ENCODE measurements around the gene HOXA10.

The HOXA10 gene

GRCh38 chr7:27173956-27174873 is at the start of gene HOXA10:
Gene HOXA10 (minus strand): TSS chr7:27174320. CDS start chr7:27174306, 14 bp downstream.
- H3K4me3 ChIP-seq (ENCODE audit: low read length), result no peak within 1 kb of the TSS
- no peak within 1 kb of the TSS for H3K9ac ChIP-seq (ENCODE audit: low read depth, low read length)
- no peak within 1 kb of the TSS for H3K27ac ChIP-seq (ENCODE audit: low read length)
- peaks cover 16% of the 10 kb centered on the region for H3K9me3 ChIP-seq (ENCODE audit: insufficient read depth, low read depth, low read length)
- H3K36me3 ChIP-seq (ENCODE audit: insufficient read depth, low read depth, low read length), result no peaks in the 10 kb centered on the region
- peaks cover 100% of the 10 kb centered on the region for H3K27me3 ChIP-seq (ENCODE audit: insufficient read depth, low read length)
- H3K4me1 ChIP-seq (ENCODE audit: insufficient read depth, low read length), result no peaks in the 10 kb centered on the region

DNA sequence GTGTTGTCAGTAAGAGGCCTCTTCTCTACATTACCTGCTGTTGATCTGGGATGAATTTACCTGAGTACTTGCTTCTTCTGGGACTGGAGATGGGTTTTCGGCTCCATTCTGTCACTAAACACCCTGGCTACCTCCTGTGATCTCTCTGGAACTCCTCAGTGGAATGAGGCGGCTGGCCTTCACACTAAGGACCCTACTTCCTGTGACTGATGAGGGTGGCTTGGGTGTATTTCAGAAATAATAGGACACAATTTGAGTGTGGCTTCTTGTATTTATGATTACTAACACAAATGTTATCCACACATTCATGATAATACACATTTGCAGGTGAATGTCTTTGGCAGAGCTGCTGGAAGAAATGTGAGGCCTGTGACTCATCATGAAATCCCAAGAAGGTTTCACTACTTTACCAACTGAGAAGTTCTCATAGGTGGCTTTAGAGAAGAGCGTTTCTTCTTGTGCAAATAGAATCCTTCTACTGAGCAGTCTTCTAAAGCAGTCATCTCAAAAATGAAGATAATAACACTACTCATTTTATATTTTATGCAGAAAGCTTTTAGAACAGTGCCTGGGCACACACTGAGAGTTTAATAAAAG is 47.2 kb upstream of the HOXA10 start:
- no peak overlapping the region for H3K9ac ChIP-seq (ENCODE audit: low read depth, low read length)
- H3K4me3 ChIP-seq (ENCODE audit: low read length), result no peak overlapping the region
- H3K4me1 ChIP-seq (ENCODE audit: insufficient read depth, low read length), result peaks cover 7% of the 10 kb centered on the region; the same call in 1 of the 2 replicates
- no peaks in the 10 kb centered on the region for H3K36me3 ChIP-seq (ENCODE audit: insufficient read depth, low read depth, low read length)
- no peaks in the 10 kb centered on the region for H3K9me3 ChIP-seq (ENCODE audit: insufficient read depth, low read depth, low read length)
- no peak overlapping the region for H3K27ac ChIP-seq (ENCODE audit: low read length)
- H3K27me3 ChIP-seq (ENCODE audit: insufficient read depth, low read length), result peaks cover 100% of the 10 kb centered on the region

- no peaks in the 10 kb centered on the region for H3K9me3 ChIP-seq (ENCODE audit: insufficient read depth, low read depth, low read length)
- no peak overlapping the region; the same call in 1 of the 2 replicates for H3K4me3 ChIP-seq (ENCODE audit: low read length)
- H3K27me3 ChIP-seq (ENCODE audit: insufficient read depth, low read length), result peaks cover 100% of the 10 kb centered on the region
- no peaks in the 10 kb centered on the region for H3K36me3 ChIP-seq (ENCODE audit: insufficient read depth, low read depth, low read length)
- H3K9ac ChIP-seq (ENCODE audit: low read depth, low read length), result no peak overlapping the region
- H3K27ac ChIP-seq (ENCODE audit: low read length), result no peak overlapping the region
- H3K4me1 ChIP-seq (ENCODE audit: insufficient read depth, low read length), result peaks cover 7% of the 10 kb centered on the region; the same call in 1 of the 2 replicates
These were observed 46.4 kb upstream of the HOXA10 start for GRCh38 chr7:27220440-27220955.

DNA sequence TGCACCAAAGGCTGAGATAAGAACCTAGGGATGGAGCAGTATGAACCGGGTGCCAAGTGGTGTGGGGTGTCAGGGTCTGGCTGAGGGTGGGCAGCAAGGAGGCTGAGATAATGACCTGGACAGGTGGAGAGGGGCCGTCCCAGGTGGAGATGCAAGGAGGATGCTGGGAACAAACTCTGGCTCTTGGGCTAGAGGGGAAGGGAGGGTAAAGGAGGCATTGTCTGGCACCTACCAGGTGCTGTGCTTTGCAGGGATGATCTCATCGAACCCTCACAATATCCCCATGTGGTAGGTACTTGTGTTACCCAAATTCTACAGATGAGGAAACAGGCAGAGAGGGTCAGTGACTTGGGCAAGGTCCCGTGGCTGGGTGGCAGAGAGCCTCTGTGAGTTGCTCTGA is 45.7 kb upstream of the HOXA10 start:
- Histone ChIP-seq H3K27me3 (ENCODE audit: insufficient read depth, low read length) (peaks cover 100% of the 10 kb centered on the region), H3K4me3 (ENCODE audit: low read length) (no peak overlapping the region), H3K9ac (ENCODE audit: low read depth, low read length) (no peak overlapping the region), H3K9me3 (ENCODE audit: insufficient read depth, low read depth, low read length) (no peaks in the 10 kb centered on the region), H3K36me3 (ENCODE audit: insufficient read depth, low read depth, low read length) (no peaks in the 10 kb centered on the region), H3K4me1 (ENCODE audit: insufficient read depth, low read length) (peaks cover 7% of the 10 kb centered on the region; the same call in 1 of the 2 replicates), H3K27ac (ENCODE audit: low read length) (no peak overlapping the region)

DNA sequence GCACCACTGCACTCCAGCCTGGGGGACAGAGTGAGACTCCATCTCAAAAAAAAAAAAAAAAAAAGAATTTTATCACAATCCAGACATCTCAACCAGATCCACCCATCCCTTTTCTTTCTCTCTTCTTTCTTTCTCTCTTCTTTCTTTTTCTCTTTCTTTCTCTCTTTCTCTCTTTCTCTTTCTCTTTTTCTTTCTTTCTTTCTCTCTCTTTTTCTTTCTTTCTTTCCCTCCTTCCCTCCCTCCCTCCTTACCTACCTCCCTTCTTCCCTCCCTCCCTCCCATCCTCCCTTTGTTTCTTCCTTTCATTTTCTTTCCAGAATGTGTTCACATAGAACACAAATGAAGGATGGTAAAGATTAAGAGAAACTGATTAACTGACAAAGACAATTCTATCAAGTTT is 43.8 kb upstream of the HOXA10 start:
- Histone ChIP-seq H3K4me3 (ENCODE audit: low read length) (no peak overlapping the region), H3K36me3 (ENCODE audit: insufficient read depth, low read depth, low read length) (no peaks in the 10 kb centered on the region), H3K9ac (ENCODE audit: low read depth, low read length) (no peak overlapping the region), H3K27me3 (ENCODE audit: insufficient read depth, low read length) (peaks cover 100% of the 10 kb centered on the region), H3K9me3 (ENCODE audit: insufficient read depth, low read depth, low read length) (no peaks in the 10 kb centered on the region), H3K27ac (ENCODE audit: low read length) (no peak overlapping the region), H3K4me1 (ENCODE audit: insufficient read depth, low read length) (peaks cover 13% of the 10 kb centered on the region; the same call in 1 of the 2 replicates)

GRCh38 chr7:27215356-27215755 is 41.2 kb upstream of the HOXA10 start:
- H3K4me3 ChIP-seq (ENCODE audit: low read length), result no peak overlapping the region
- H3K27me3 ChIP-seq (ENCODE audit: insufficient read depth, low read length), result peaks cover 100% of the 10 kb centered on the region
- H3K9ac ChIP-seq (ENCODE audit: low read depth, low read length), result no peak overlapping the region
- H3K4me1 ChIP-seq (ENCODE audit: insufficient read depth, low read length), result peaks cover 9% of the 10 kb centered on the region; the same call in 1 of the 2 replicates
- no peak overlapping the region for H3K27ac ChIP-seq (ENCODE audit: low read length)
- peaks cover 5% of the 10 kb centered on the region; the same call in 1 of the 2 replicates for H3K9me3 ChIP-seq (ENCODE audit: insufficient read depth, low read depth, low read length)
- H3K36me3 ChIP-seq (ENCODE audit: insufficient read depth, low read depth, low read length), result no peaks in the 10 kb centered on the region

DNA sequence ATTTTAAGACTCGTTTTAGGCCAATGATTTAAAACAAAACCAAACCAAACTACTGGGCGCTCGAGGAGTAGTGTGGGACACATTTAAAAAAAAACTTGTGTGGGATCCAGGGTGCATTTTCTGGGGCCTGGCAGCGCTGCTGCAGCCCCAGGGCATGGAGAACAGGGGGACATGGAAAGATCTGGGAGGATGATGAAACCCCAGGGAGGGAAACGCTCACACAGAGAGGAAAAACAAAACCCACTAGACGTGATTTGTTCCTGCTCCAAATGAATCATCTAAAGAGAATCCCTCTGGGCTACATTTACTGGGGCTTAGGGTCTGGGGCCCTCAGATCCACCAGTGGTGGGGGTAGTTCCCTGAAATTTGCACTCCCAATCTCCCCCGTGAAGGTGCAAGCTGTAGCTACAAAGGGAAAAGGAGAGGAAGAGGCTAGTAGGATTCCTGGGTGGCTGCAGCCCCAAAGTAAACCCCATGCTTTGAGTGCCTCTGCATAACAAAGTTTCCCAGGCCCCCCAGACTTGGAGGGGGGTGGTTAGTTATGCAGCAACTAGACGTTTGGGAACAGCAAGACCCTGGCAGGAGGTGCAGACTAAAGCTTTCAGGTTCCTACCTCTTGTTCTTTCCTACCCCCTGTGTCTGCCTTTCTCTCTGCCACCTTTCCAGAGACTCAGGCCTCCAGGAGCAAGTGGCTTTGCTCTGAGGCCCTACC is 40.3 kb upstream of the HOXA10 start:
- Histone ChIP-seq H3K9ac (ENCODE audit: low read depth, low read length) (no peak overlapping the region), H3K4me3 (ENCODE audit: low read length) (no peak overlapping the region), H3K27ac (ENCODE audit: low read length) (no peak overlapping the region), H3K9me3 (ENCODE audit: insufficient read depth, low read depth, low read length) (peaks cover 5% of the 10 kb centered on the region; the same call in 1 of the 2 replicates), H3K4me1 (ENCODE audit: insufficient read depth, low read length) (peaks cover 9% of the 10 kb centered on the region; the same call in 1 of the 2 replicates), H3K27me3 (ENCODE audit: insufficient read depth, low read length) (peaks cover 100% of the 10 kb centered on the region), H3K36me3 (ENCODE audit: insufficient read depth, low read depth, low read length) (no peaks in the 10 kb centered on the region)

DNA sequence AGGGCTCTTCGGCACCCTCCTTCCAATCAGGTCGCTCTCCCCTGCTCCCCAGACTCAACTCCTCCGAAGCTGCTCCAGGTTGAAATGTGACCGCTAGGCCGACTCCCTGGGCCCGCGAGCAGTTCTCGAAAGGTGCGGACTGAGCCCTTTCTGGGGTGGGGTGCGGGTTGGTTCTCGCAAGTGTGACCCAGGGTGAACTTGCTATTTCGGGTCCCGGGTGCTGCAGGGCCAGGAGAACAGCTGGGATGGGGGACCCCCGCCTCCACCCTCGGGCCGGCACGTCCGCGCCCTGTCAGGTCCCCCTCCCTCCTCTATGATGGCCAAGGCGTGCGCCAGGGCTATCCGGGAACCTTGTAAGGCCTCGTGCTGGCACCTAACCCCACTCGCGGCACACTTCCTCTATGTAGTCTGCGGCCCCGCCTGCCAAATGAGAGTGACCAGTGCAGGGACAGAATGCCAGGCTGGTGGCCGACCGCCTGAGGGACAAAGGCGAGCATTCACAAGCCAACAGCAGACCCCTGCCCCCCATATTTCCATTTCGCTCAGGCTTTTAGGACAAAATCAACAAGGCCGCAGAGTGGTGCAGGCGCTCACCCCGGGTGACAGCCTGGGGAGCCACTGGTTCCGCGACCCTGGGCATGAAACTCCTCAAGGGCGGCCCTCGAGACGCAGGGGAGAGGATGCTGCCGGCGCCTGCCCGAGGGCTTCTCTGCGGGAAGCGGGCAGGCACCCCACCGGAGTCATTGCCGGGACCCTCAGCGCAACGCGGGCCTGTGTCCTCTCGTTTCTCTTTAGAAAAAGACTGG is 39.5 kb upstream of the HOXA10 start:
- Histone ChIP-seq H3K4me3 (ENCODE audit: low read length) (no peak overlapping the region), H3K4me1 (ENCODE audit: insufficient read depth, low read length) (peaks cover 9% of the 10 kb centered on the region; the same call in 1 of the 2 replicates), H3K27me3 (ENCODE audit: insufficient read depth, low read length) (peaks cover 100% of the 10 kb centered on the region), H3K27ac (ENCODE audit: low read length) (no peak overlapping the region), H3K36me3 (ENCODE audit: insufficient read depth, low read depth, low read length) (no peaks in the 10 kb centered on the region), H3K9ac (ENCODE audit: low read depth, low read length) (no peak overlapping the region), H3K9me3 (ENCODE audit: insufficient read depth, low read depth, low read length) (peaks cover 5% of the 10 kb centered on the region; the same call in 1 of the 2 replicates)

- Histone ChIP-seq H3K4me1 (ENCODE audit: insufficient read depth, low read length) (peaks cover 9% of the 10 kb centered on the region; the same call in 1 of the 2 replicates), H3K4me3 (ENCODE audit: low read length) (no peak overlapping the region), H3K9ac (ENCODE audit: low read depth, low read length) (no peak overlapping the region), H3K27me3 (ENCODE audit: insufficient read depth, low read length) (peaks cover 100% of the 10 kb centered on the region), H3K36me3 (ENCODE audit: insufficient read depth, low read depth, low read length) (no peaks in the 10 kb centered on the region), H3K9me3 (ENCODE audit: insufficient read depth, low read depth, low read length) (peaks cover 5% of the 10 kb centered on the region; the same call in 1 of the 2 replicates), H3K27ac (ENCODE audit: low read length) (no peak overlapping the region)
These were observed 38.6 kb upstream of the HOXA10 start for GRCh38 chr7:27212497-27213432.

DNA sequence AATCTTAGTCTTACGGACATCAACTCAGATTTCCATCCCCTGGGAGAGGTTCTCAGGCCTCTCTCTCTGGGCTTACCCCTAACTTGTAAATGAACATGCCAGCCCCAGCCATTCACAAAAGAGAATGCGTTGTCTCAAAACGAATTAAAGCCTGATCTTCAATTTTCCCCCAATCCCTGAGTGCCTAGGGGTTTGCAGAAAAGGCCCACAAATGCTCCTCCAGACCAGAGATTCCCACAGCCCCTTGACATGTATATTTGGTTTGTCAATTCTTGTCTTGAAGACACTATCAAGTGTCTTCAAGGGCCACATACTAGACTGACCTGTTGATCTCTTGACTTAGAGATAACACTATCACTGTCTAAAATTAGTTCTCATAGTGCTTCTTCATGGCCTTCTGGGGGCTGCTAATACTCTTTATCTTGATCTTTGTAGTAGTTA is 37.7 kb upstream of the HOXA10 start:
- Histone ChIP-seq H3K36me3 (ENCODE audit: insufficient read depth, low read depth, low read length) (no peaks in the 10 kb centered on the region), H3K4me1 (ENCODE audit: insufficient read depth, low read length) (peaks cover 9% of the 10 kb centered on the region; the same call in 1 of the 2 replicates), H3K4me3 (ENCODE audit: low read length) (no peak overlapping the region), H3K27me3 (ENCODE audit: insufficient read depth, low read length) (peaks cover 100% of the 10 kb centered on the region), H3K9me3 (ENCODE audit: insufficient read depth, low read depth, low read length) (peaks cover 5% of the 10 kb centered on the region; the same call in 1 of the 2 replicates), H3K27ac (ENCODE audit: low read length) (no peak overlapping the region), H3K9ac (ENCODE audit: low read depth, low read length) (no peak overlapping the region)
